Measurements from ENCODE around the gene MYT1. TPM values are rescaled to one million over a fixed set of nuclear protein-coding genes. Genes with fewer than 3 reads are reported as not detected.

The MYT1 gene
- total and polyA plus RNA-seq, 2 of the 13 experiments (the other 11 are each of a cell fraction or from before 2014, with no cell fraction given), result 0.58 to 2.5 TPM

DNA sequence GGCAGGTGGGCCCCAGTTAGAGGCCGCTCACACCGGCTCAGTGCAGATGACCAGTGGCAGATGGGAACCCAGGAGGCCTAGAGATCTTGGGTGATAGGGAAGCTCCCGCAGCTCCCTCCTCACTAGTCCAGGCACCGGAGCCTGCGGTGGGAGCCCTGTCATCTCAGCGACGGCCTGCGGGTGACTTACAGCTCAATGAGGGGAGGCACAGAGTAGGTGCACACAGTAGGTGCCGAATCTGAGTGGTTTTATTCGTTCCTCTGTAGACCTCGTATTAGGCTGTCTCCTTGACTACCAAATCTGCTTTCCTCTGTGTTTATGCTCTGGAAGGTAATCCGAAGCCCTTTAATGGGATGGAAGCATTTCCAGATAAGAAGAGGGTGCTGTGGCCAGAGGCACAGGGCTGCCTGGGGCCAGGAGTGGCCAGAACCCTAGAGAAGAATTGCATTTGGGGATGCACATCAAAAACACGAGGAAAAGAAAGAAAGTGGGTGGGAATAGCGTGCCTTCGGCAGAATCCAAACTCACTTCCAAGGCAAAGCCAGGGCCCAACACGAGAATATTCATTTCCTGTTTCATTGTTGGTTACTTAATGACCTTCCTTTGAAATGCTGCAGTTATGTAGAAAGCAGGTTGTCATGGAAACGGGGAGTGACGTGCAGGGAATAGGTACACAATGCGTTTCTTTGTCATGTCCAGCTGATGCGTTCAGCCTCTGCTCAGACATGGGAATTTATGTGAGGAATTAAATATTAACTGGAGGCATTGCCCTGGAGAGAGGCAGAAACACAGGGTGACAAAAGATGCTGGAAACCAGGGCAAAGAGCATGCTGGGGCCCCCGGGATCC, 24.7 kb downstream of the MYT1 start (continued):
- TF ChIP-seq, protein P1, sequence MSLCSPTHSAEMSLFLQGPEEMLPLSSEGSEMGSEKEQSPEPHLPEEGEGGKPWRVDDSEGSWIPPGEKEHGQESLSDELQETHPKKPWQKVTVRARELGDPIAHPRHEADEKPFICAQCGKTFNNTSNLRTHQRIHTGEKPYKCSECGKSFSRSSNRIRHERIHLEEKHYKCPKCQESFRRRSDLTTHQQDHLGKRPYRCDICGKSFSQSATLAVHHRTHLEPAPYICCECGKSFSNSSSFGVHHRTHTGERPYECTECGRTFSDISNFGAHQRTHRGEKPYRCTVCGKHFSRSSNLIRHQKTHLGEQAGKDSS (CRISPR knock-in tag; IDR thresholded peaks at IDR 0.05; ENCODE audit: borderline replicate concordance, low read depth), result no peak
- TF ChIP-seq GABPB1 (CRISPR knock-in tag; IDR thresholded peaks at IDR 0.05) (peak; percentile 75), ZNF232 (CRISPR knock-in tag; IDR thresholded peaks at IDR 0.05; ENCODE audit: borderline replicate concordance) (no peak), KLF13 (CRISPR knock-in tag; IDR thresholded peaks at IDR 0.05) (0 out of 2 replicates have a peak, but pooled peaks have one; percentile 84), ZNF251 (CRISPR knock-in tag; IDR thresholded peaks at IDR 0.05) (no peak), ZNF761 (CRISPR knock-in tag; conservative IDR thresholded peaks at IDR 0.05) (peak; percentile 32; the same call in 1 of the 2 replicates), SAFB2 (CRISPR knock-in tag; IDR thresholded peaks at IDR 0.05; ENCODE audit: borderline replicate concordance, low read depth) (no peak), KLF15 (CRISPR knock-in tag; IDR thresholded peaks at IDR 0.05; ENCODE audit: borderline replicate concordance) (no peak), ZNF577 (CRISPR knock-in tag; IDR thresholded peaks at IDR 0.05; ENCODE audit: borderline replicate concordance, low read depth) (no peak)
- TF ChIP-seq, protein P2, sequence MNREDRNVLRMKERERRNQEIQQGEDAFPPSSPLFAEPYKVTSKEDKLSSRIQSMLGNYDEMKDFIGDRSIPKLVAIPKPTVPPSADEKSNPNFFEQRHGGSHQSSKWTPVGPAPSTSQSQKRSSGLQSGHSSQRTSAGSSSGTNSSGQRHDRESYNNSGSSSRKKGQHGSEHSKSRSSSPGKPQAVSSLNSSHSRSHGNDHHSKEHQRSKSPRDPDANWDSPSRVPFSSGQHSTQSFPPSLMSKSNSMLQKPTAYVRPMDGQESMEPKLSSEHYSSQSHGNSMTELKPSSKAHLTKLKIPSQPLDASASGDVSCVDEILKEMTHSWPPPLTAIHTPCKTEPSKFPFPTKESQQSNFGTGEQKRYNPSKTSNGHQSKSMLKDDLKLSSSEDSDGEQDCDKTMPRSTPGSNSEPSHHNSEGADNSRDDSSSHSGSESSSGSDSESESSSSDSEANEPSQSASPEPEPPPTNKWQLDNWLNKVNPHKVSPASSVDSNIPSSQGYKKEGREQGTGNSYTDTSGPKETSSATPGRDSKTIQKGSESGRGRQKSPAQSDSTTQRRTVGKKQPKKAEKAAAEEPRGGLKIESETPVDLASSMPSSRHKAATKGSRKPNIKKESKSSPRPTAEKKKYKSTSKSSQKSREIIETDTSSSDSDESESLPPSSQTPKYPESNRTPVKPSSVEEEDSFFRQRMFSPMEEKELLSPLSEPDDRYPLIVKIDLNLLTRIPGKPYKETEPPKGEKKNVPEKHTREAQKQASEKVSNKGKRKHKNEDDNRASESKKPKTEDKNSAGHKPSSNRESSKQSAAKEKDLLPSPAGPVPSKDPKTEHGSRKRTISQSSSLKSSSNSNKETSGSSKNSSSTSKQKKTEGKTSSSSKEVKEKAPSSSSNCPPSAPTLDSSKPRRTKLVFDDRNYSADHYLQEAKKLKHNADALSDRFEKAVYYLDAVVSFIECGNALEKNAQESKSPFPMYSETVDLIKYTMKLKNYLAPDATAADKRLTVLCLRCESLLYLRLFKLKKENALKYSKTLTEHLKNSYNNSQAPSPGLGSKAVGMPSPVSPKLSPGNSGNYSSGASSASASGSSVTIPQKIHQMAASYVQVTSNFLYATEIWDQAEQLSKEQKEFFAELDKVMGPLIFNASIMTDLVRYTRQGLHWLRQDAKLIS (CRISPR knock-in tag; IDR thresholded peaks at IDR 0.05), result no peak
- TF ChIP-seq, protein P3, sequence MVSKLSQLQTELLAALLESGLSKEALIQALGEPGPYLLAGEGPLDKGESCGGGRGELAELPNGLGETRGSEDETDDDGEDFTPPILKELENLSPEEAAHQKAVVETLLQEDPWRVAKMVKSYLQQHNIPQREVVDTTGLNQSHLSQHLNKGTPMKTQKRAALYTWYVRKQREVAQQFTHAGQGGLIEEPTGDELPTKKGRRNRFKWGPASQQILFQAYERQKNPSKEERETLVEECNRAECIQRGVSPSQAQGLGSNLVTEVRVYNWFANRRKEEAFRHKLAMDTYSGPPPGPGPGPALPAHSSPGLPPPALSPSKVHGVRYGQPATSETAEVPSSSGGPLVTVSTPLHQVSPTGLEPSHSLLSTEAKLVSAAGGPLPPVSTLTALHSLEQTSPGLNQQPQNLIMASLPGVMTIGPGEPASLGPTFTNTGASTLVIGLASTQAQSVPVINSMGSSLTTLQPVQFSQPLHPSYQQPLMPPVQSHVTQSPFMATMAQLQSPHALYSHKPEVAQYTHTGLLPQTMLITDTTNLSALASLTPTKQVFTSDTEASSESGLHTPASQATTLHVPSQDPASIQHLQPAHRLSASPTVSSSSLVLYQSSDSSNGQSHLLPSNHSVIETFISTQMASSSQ (IDR thresholded peaks at IDR 0.05; ENCODE audit: low read depth), result peak; percentile 95
- TF ChIP-seq, protein P3 (CRISPR knock-in tag; IDR thresholded peaks at IDR 0.05; ENCODE audit: borderline replicate concordance), result peak; percentile 98
- TF ChIP-seq, protein P4, sequence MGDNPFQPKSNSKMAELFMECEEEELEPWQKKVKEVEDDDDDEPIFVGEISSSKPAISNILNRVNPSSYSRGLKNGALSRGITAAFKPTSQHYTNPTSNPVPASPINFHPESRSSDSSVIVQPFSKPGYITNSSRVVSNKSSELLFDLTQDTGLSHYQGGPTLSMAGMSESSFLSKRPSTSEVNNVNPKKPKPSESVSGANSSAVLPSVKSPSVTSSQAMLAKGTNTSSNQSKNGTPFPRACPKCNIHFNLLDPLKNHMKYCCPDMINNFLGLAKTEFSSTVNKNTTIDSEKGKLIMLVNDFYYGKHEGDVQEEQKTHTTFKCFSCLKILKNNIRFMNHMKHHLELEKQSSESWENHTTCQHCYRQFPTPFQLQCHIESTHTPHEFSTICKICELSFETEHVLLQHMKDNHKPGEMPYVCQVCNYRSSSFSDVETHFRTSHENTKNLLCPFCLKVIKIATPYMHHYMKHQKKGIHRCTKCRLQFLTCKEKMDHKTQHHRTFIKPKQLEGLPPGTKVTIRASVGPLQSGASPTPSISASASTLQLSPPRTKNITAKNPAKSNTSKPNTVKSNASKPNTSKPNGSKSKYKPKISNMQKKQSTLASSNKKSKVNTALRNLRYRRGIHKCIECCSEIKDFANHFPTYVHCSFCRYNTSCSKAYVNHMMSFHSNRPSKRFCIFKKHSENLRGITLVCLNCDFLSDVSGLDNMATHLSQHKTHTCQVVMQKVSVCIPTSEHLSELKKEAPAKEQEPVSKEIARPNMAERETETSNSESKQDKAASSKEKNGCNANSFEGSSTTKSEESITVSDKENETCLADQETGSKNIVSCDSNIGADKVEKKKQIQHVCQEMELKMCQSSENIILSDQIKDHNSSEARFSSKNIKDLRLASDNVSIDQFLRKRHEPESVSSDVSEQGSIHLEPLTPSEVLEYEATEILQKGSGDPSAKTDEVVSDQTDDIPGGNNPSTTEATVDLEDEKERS (CRISPR knock-in tag; IDR thresholded peaks at IDR 0.05), result no peak
- TF ChIP-seq, protein P5, sequence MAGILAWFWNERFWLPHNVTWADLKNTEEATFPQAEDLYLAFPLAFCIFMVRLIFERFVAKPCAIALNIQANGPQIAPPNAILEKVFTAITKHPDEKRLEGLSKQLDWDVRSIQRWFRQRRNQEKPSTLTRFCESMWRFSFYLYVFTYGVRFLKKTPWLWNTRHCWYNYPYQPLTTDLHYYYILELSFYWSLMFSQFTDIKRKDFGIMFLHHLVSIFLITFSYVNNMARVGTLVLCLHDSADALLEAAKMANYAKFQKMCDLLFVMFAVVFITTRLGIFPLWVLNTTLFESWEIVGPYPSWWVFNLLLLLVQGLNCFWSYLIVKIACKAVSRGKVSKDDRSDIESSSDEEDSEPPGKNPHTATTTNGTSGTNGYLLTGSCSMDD (CRISPR knock-in tag; IDR thresholded peaks at IDR 0.05), result no peak

Data from HepG2 (cell line).